Kidney epithelial cell (primary cell): ENCODE results near the gene RAD23A. TPM values are rescaled to one million over a fixed set of nuclear protein-coding genes. Genes with fewer than 3 reads are reported as not detected.

Experiments used
- DNase-seq: peaks from one replicate; pipeline ENCODE4 v3.0.0-alpha.2; 2010; ENCODE audit warnings: low read depth
- H3K27me3 ChIP-seq: 2 replicates; pipeline ENCODE4 v1.6.0; 2011; ENCODE audit warnings: low read length; ENCODE audit not compliant: control insufficient read depth, insufficient read depth
- H3K36me3 ChIP-seq: 2 replicates; pipeline ENCODE4 v1.5.1; 2011; ENCODE audit warnings: low read length; ENCODE audit not compliant: control insufficient read depth, insufficient read depth
- H3K4me3 ChIP-seq: 2 replicates; pipeline ENCODE4 v1.5.1; 2011; ENCODE audit warnings: low read depth, mild to moderate bottlenecking, control low read depth, low read length
- total RNA-seq: library from RNA; depleted of rRNA; stranded (reverse); fragments of >200 nt; gene quantifications from 2 replicates; pipeline ENCODE4 v1.2.3, GENCODE V29; 2015
- TF ChIP-seq, protein P1 (sequence below): IDR thresholded peaks from 2 replicates; pipeline ENCODE4 v1.5.1; 2011; ENCODE audit warnings: mild to moderate bottlenecking, moderate library complexity, low read length, control low read depth, inconsistent platforms; ENCODE audit not compliant: insufficient read depth, poor library complexity, severe bottlenecking

Gene RAD23A
- total RNA-seq, 1 donor from 2014 or later: 138 TPM

DNA sequence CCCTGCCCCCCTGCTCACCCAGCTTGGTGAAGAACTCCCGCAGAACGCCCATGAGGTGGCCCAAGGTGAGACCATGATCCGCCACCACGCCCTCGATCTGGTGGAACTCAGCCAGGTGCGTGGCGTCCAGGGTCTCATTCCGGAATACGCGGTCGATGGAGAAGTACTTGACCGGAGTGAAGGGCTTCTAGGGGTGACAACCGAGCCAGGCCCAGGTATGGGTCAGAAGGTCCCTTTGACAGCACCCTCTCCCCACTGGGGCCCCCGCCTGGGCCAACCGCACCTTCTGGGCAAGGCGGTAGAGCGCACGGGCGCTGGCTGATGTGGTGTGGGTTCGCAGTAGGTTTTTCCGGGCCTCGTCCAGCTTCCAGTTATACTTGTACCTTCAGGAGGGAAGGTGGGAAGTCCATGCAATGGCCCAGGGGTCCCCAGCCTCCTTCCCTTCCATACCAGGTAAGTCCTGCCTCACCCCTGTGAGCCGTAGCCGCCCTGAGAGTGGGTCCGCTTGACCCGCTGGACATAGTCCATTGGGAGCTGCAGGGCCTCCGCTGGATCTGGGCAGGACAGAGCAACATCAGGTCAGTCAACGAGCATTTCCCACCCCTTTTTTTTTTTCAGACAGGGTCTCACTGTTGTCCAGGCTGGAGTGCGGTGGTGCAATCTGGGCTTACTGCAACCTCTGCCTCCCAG, 20.9 kb upstream of the RAD23A start:
- DNase-seq: no peak
- no peak overlapping the region for H3K4me3 ChIP-seq
- no peaks in the 10 kb centered on the region for H3K27me3 ChIP-seq
- TF ChIP-seq, protein P1, sequence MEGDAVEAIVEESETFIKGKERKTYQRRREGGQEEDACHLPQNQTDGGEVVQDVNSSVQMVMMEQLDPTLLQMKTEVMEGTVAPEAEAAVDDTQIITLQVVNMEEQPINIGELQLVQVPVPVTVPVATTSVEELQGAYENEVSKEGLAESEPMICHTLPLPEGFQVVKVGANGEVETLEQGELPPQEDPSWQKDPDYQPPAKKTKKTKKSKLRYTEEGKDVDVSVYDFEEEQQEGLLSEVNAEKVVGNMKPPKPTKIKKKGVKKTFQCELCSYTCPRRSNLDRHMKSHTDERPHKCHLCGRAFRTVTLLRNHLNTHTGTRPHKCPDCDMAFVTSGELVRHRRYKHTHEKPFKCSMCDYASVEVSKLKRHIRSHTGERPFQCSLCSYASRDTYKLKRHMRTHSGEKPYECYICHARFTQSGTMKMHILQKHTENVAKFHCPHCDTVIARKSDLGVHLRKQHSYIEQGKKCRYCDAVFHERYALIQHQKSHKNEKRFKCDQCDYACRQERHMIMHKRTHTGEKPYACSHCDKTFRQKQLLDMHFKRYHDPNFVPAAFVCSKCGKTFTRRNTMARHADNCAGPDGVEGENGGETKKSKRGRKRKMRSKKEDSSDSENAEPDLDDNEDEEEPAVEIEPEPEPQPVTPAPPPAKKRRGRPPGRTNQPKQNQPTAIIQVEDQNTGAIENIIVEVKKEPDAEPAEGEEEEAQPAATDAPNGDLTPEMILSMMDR: no peak
- H3K36me3 ChIP-seq: no peaks in the 10 kb centered on the region

DNA sequence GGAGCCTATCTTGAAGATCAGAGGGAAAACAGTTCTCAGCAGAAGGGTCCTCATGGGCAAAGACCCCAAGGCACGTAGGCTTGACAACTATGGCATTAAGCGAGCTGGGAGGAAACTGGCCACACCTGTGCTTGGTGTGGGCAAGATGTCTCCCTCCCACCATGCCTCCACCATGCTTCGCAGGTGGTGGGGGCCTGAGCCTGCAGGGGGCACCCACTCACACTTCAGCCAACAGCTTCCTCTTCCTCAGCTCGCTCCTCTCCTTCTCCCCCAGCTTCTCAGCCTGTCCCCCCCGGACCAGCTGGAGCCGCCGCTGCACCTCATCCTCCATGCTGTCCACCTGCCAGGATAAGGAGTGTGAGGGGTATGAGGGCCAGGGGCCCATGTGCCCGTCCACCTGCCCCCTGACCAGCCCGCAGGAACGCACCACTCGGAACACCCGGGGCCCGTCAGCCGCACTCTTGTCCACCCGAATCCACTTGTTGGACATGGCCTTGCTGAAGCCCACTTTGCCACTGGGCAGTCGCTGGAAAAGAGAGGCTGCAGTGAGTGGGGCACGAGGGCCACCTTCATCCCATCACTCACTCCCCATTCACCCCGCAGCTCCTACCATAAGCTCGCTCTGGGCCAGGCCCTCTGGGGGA, 15.5 kb upstream of the RAD23A start:
- Histone ChIP-seq H3K27me3 (no peaks in the 10 kb centered on the region), H3K36me3 (no peaks in the 10 kb centered on the region), H3K4me3 (no peak overlapping the region)
- TF ChIP-seq, protein P1: no peak
- no peak for DNase-seq

DNA sequence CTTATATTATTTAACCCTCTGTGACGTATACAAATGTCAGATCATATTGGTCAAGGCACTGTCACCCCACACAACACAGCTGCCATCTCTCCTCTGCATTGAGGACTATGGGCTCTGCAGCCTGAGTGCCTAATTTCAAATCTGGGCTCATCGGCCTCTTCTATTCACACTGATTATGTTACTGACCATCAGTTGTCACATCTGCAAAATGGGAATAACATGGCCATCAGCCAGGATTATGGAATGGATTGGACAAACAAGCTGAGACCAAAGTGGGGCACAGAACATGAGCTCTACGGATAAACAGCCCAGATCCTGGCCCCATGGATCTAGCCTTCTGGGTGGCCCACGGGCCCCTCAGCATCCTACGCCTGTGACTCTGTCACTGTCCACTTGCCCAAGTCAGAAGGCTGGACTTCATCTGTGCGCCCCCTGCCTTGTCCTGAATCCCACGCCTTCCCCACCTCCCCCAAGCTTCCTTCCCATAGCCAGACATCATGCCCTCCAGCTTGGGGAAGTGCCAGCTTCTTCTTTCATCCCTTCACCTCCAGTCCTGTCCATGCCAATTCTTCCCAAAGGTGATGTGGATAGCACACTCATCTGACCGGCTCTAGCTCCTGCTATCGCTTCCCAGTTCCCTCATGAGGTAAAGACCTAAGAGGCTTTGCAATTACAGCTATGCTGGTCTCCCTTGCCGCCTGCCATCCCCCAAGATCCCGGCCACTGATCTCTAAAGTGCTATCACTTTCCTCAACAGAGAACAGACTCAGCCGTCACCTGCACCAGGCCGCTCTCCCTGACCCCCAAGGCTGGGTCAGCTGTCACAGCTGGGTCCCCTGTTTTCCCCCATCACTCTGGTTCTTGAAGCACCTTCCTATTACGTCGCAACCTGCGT, 13.0 kb upstream of the RAD23A start:
- Histone ChIP-seq H3K4me3 (peak overlapping the region; percentile 89), H3K27me3 (no peaks in the 10 kb centered on the region), H3K36me3 (no peaks in the 10 kb centered on the region)
- no peak for DNase-seq
- TF ChIP-seq, protein P1: no peak

DNA sequence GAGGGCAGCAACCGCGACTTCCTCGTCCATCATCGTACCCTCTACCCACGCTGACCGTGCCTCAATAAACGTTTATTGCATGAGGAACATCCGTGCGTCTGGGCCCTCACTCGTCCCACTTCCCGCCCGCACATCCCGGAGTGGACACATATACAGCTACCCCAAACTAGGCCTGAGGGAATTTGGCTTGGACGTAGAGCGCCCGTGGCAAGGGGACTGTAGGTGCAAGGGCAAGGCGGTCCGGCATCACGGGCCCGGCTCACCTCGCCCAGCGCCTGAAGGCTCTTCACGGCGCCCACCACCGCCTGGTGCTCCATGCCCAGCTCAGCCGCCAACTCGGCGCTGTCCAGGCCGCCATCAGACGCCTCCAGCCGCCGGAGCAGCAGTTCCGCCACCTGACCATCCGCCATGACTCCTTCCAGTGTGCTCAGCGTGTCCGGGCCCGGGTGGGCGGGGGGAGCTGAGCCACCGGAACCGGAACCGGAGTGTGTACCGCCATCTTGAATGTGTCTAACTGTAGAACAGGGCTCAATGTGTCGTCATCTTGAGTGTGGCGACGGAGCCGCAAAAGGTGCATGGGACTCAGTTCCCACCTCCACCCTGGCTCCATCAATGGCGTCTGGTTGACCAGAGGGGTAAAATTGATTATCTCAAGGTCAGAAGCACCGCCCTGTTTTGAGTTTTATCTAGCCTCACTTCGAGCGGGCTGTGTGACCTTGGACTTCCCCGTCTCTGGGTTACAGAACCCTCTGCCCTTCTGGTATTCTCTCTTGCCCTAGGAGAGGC, 12.2 kb upstream of the RAD23A start, which contains the start of gene FARSA:
FARSA (minus strand) TSS at position 425 of the 786 bp plus-strand sequence; CDS start at position 410, 15 bp downstream.
- TF ChIP-seq, protein P1: no peak
- peak; percentile 63 for DNase-seq
- H3K4me3 ChIP-seq: peak within 1 kb of the TSS; percentile 89

DNA sequence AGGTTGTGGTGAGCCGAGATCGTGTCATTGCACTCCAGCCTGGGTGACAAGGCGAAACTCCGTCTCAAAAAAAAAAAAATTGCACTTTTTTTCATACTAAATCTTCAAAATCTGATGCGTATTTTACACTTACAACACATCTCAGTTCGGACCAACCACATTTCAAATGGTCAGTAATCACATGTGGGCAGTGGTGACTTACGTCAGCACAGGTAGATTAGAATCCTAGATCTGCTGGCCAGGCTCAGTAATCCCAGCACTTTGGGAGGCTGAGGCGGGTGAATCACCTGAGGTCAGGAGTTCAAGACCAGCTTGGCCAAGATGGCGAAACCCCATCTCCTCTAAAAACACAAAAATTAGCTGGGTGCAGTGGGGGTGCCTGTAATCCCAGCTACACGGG, 10.6 kb upstream of the RAD23A start:
- DNase-seq: no peak
- no peak overlapping the region for H3K4me3 ChIP-seq
- TF ChIP-seq, protein P1: no peak

More for the DNA sequence above, 12.2 kb upstream of the RAD23A start, which contains the start of gene FARSA:
- Histone ChIP-seq H3K36me3 (no peaks in the 10 kb centered on the region), H3K27me3 (no peaks in the 10 kb centered on the region)

More for the DNA sequence above, 10.6 kb upstream of the RAD23A start:
- no peaks in the 10 kb centered on the region for H3K27me3 ChIP-seq
- no peaks in the 10 kb centered on the region for H3K36me3 ChIP-seq
